GM04504 (cell line): ENCODE measurements around the gene TMEM134.
"Not testable (repeated sequence)": the region's sequence is repeated elsewhere in the genome, so short reads cannot be mapped to it uniquely, and the experiment has no call there.

Experiments used
- DNase-seq: peaks from one replicate; pipeline ENCODE4 v3.0.0-alpha.2; 2012; ENCODE audit warnings: low read depth

TMEM134 gene

DNA sequence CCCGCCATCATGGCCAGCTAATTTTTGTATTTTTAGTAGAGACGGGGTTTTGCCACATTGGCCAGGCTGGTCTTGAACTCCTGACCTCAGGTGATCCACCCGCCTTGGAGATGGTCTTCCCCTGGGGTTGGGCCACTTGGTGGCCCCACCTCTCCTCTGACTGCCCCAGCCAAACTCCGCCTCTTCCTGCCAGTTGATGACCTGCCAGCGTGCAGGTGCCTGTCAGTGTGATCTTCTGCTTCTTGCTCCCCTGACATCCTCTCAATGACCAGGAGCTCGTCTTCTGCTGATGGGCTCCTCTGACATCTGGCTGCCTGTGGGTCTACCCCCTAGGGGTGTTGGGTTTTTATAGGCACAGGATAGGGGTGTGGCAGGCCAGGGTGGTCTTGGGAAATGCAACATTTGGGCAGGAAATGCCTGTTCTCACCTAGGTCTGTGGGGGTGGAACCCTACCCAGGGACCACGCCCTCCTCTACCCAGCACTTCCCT is 16.9 kb upstream of the TMEM134 start:
- DNase-seq, result not testable (repeated sequence)

DNA sequence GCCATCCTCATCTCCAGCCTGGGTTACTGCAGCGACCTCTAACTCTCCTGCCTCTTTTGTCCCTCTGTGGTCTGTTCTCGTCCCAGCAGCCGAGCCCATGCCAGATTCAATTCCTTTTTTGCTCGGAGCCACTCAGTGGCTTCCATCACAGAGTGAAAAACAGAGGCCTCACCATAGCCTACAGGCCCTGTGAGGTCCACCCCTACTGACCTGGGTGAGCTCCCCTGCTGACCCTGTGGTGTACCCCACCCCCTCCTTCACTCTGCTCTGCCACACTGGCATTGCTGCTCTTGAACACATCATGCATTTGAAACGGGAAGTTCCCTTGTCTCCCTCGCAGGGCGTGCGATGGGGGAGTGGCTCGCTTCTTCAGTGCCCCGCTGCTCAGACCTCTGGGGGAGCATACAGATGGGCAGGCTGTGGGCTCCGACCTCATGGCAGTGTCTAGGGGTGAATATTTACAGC is 15.8 kb upstream of the TMEM134 start:
- no peak for DNase-seq

DNA sequence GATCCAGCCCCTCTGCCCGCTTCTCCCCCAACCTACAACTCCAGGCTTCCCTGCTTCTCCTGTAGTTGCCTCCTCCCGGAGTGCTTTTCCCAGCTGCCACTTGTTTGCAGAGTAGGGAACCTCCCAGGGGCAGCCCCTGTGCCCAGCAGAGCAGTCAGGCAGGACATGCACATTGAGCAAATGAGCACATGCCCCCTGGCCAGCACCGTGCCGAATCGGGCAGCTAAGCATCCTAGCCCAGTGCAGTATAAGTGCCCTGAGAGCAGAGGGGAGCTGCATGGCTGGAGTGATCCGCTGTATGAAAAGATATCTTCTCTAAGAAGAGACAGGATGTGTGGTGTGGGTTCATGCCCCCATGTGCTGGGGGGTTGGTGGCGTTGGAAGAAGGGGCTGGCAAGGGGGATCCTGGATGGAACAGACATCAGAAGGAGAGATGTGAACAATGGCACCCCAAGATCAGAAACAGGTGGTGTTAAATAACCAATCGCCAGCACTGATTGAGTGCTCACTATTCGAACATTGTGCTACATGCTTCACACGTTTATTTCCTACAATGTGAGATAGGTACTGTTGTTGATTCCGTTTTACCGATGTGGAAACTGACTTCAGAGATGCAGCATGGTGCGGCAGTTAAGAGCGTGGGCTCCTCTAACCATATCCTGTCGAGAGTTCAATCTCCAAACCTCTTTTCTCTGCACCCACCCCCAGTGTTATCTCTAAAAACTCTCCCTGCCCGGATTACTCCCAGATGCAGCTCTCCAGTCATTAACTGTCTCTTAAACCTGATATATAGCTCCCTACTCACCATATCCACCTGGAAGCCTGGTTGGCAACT is 15.0 kb upstream of the TMEM134 start:
- no peak for DNase-seq

DNA sequence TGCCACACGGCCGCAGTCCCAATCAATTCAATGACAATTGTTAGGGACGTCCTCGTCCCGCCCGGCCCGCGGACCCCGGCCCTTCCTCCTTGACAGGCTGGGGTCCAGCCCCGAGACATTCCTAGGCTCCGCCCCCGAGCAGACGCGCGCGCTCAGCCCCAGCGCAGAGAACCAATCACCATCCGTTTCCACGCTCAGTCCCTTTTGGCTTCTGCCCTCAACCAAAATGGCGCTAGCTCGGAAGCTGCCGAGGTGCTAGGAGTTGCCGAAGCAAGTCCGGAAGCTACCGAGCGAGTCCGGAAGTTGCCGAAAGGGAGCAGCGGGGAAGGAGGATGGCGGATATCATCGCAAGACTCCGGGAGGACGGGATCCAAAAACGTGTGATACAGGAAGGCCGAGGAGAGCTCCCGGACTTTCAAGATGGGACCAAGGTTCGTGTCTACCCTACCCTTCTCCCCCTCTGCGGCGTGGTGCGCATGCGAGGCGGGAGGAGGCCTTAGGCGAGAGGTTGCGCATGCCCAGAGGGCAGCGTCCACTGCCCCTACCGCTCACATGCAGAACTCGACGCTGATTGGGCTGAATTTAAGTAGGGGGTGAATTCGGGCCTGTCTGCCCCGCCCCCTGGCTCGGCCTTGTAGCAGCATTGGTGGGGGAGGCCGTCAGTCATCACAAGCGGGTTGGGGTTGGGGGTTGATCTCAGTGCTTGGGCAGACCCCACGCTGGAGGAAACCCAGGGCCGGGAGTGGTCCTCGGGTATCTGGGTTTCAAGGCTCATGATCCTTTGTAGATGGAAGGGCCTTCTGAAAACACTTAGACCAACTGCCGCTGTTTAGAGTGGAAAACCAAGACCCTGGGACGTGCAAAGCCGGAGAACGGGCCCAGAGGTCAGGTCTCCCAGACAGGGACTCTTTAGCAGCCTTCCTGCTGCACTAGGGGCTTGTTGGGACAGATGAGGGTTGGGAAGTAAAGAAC is 14.1 kb upstream of the TMEM134 start, which contains the start of gene AIP:
TSS of gene AIP (plus strand) at position 200 of the 972 bp plus-strand sequence. CDS start at position 333, 133 bp downstream.
- DNase-seq, result peak; percentile 96

DNA sequence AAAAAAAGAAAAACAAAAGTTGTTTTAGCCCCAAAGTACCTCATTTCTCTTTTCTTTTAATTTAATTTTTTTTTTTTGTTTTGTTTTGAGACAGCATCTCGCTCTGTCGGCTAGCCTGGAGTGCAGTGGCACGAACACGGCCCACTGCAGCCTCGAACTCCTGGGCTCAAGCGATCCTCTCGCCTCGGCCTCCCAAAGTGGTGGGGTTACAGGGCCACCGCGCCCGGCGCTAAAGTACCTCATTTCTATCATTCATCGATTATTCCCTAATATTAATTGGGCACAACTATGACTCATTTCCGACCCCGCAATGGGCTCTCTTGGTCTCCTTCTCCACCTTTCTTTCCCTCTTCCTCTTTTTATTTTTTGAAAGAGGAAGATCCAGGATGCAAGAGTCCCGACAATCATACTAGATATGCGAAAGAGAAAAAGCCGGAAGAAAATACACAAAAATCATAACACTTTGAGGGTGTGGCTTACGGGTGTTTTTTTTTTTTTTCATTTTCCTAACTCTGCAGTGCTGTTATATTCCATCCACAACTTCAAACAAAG is 13.3 kb upstream of the TMEM134 start:
- no peak for DNase-seq

DNA sequence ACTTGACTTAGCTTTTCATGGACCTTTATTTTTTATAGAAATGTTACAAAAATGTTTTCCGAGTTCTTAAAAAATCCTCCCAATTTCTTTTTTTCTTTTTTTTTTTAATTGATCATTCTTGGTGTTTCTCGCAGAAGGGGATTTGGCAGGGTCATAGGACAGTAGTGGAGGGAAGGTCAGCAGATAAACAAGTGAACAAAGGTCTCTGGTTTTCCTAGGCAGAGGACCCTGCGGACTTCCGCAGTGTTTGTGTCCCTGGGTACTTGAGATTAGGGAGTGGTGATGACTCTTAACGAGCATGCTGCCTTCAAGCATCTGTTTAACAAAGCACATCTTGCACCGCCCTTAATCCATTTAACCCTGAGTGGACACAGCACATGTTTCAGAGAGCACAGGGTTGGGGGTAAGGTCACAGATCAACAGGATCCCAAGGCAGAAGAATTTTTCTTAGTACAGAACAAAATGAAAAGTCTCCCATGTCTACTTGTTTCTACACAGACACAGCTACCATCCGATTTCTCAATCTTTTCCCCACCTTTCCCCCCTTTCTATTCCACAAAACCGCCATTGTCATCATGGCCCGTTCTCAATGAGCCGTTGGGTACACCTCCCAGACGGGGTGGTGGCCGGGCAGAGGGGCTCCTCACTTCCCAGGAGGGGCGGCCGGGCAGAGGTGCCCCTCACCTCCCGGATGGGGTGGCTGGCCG is 8.4 kb upstream of the TMEM134 start:
- DNase-seq, result not testable (repeated sequence)

DNA sequence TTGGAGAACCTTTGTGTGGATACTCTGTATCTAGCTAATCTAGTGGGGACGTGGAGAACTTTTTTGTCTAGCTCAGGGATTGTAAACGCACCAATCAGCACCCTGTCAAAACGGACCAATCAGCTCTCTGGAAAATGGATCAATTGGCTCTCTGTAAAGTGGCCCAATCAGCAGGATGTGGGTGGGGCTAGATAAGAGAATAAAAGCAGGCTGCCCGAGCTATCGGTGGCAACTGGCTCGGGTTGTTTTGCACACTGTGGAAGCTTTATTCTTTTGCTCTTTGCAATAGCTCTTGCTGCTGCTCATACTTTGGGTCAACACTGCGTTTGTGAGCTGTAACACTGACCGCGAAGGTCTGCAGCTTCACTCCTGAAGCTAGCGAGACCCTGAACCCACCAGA is 7.6 kb upstream of the TMEM134 start:
- not testable (repeated sequence) for DNase-seq

DNA sequence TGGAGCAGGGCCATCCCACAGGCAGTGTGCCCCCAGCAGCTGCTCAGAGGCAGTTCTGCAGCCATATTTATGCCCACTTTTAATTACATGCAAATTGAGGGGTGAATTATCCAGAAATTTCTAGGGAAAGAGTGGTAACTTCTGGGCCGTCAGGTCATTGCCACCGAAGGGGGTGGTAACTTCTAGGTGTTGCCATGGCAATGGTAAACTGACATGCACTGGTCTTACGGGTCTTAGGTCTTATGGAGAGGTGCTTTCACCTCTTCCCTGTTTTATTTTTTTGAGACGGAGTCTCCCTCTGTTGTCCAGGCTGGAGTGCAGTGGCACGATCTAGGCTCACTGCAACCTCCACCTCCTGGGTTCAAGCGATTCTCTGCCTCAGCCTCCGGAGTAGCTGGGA is 3.8 kb upstream of the TMEM134 start:
- no peak for DNase-seq

DNA sequence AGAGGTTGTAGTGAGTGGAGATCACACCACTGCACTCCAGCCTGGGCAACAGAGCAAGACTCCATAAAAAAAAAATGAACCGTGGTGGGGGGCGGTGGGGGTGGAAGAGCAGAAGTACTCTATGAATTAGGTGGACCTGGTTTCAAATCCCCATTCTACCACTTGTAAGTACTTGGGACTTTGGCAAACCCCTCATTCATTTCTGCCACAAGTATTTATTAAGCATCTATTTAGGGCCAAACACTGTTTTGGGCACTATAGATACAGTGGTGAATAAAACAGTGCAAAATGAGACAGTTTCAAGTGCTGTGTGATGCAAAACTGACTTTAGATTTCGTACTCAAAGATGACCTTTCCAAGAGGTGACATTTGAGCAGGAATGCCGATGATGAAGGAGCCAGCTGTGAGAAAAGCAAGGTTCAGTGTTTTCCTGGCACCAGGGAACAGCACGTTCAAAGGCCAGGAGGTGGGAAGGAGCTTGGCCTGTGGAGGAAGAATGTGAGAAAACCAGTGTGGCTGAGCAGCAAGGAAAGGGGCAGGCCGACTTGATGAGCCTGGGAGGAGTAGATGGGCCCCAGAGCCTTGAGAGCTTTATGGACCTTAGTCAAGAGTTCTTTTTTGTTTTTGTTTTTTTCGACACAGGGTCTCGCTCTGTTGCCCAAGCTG is 1.4 kb upstream of the TMEM134 start:
- DNase-seq, result no peak

DNA sequence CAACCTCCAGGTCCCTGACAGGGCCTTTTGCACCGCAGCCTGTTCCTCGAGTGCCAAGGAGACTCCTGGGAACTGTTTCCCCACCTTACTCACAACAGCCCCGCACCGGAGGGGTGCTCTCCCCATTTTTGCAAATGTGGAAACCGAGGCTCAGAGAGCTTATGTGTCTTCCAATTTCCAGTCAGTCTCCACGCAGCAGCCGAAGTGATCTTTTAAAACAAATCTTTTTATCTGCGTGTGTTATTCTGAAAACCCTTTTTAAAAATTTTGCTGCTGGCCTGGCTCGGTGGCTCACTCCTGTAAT is 409 bp upstream of the TMEM134 start:
- no peak for DNase-seq

DNA sequence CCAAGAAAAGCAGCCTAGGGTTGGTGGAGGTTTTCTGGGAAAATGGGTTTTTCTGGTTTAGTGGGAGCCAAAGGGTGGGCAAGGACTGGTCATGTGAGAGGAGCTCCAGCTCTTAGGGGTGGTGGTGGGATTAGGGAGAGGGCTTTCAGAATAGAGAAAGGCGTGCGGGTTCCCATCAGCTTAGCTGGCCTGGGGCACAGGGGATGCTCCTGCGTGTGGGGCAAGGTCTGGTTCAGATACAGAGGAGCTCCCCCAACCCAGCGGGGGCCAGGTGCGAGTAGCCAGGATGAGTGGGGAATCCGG is 644 bp downstream of the TMEM134 start:
- DNase-seq, result no peak

DNA sequence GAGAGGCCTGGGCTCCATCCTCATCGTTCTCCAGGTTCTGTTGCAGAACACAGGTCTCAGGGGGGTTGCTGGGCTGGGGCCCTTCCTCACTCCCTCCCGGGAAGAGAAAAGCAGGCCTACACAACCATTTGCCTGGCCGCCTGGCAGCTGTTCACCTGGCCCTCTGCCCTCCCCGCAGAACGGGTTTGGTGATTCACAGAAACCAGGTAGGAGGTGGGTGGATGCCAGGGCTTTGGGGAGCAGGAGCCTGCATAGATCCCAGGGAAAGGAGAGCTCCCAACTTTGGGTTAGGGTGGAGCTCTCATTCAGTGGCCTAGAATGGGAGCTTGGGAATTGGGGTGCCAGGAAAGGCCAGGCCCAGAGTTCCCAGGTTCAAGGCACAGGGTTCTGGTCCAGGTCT is 995 bp downstream of the TMEM134 start:
- no peak for DNase-seq

DNA sequence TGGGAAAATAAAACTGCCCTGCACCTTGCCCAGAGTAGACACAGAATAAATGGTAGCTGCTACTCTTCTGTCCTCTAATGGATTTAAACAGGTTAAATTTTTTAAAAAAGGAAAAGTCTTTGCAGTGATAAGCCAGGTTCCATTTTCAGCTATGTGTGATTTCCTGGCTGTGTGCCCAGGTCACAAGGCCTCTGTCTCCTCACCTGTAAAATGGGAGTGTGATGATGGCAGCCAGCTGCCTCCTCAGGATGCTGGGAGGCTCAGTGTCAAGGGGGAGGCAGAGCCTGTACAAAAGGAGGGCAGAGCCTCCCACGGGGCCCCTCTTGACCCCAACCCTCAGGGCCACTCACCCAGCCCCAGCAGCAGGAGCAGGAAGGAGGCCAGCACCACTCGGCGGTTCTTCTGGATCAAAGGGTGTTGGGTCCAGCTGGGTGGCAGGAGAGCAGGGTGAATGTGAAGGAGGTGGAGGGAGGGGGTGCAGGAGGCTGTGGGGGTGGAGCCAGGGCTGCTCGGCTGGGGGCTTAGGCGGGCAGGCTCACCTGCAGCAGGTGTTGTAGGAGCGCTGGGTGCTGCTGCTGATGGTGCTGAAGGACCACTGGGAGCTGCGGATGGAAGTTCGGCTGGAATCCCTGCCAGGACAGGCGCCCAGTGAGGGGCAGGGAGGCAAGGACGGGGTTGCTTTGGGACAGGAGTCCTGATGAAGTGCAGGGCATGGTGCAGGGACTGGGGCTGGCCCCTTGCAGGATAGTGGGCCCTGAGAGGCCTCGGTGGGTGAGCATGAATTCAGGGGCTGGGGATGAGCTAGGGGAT is 1.9 kb downstream of the TMEM134 start:
- DNase-seq, result no peak

DNA sequence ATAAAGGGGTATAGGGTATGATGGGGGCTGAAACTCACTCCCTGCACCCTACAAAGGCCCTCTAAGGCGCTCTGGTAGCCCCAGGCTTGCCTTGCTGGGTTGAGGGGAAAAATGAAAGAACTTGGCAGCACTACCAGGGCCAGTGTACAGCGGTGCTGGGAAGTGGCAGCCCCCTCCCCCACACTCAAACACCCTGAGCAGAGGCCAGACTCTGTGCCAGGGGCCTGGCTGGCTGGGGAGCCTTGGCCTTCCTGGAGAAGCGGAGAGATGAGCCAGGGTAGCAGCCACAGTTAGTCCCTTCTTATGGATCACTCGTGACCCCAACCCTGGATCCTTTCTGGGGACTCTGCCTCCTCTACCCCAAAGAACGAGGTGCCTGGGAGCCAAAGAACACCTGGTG is 2.7 kb downstream of the TMEM134 start:
- DNase-seq, result no peak

DNA sequence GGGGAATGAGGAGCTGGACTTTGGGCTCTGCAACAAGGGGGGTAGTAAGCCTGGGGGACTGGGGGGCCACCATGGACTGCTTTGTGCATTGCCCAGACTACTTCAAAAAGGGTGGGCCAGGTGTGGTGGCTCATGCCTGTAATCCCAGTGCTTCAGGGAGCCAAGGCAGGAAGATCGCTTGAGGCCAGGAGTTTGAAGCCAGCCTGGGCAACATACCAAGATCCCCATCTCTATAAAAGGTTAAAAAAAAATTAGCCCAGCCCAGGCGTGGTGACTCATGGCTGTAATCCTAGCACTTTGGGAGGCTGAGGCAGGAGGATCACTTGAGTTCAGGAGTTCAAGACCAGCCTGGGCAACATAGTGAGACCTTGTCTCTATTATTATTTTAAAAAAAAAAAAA is 3.5 kb downstream of the TMEM134 start:
- not testable (repeated sequence) for DNase-seq

DNA sequence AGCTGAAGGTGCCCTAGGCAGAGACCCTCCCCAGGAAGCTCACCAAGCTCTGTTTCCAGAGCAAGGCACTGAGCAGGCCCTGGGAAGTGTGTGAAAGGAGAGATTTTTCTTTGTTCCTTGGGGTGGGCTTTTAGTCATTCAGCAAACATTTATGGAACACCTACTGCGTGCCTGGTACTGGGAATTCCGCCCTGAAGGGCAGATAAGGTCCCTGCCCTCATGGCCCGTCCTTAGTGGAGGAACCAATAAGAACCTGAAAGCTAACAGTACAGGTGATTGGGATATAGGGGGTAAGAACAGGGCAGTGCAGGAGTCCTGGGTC is 3.9 kb downstream of the TMEM134 start:
- no peak for DNase-seq

DNA sequence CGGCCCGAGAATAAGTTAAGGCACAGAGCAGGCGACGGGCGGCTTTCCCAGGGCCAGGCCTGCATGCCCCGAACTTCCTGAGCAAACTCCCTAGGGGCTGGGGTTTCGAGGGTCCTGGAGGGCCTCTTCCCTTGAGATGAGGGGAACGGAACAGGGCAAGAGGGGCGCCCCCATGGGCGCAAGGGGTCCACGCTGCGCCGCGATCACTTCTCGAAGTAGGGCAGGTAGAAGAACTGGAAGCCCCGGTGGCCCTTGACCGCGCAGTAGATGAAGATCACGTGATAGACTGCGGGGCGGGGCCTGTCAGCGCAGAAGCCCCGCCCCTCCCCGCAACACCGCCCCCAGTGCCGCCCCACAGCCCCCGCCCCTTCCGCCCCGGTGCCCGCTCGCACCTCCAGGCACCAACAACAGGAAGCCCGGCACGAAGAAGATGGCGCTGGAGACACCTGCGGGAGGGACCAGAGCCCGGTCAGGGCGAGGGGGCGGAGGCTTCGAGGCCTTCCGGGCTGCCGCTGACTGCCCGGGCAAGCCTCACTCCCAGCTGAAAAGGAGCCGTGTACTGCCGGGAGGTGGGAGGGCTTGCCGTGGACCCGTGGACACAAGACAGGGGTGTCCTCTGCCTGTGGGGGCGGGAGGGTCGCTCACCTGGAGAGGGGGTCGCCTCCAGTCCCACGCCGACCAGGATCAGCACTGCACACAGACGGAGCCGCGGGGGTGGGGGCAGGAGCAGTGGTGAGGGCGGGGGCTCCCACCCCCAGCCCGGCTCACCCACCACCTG is 4.5 kb downstream of the TMEM134 start:
- DNase-seq, result no peak

DNA sequence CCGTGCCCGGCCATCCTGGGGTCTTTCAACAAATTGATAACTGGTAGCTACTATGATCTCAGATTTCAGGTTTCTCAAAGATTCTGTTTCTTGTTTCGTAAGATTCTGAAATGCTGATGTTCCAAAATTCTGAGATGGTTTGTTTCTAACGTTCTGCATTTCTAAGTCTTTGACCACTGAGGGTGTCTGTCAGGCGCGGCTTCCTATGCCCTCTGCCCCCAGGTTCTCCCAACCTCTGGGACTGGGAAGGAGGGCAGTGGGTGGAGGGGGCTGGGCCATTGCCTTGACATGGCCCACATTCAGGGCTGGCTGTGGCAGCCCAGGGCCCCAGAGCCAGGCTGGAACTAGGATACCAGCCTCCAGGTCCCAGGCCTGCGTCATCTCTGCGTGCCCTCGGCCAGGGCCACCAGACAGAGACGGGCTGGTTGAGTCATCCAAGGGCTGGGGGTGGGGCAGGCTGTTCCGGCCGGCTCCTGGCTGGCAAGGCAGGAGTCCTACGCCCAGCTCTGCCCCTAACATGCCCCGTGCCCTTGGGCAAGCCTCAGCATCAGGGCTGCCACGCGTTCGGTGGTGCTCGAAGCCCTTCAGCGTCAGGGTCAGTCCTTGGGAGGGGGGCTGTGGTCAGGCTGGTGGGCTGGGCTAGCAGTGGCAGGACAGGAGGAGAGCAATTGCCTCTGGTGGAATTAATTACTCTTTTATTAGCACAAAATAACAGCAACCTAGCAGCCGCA is 5.2 kb downstream of the TMEM134 start:
- no peak for DNase-seq

DNA sequence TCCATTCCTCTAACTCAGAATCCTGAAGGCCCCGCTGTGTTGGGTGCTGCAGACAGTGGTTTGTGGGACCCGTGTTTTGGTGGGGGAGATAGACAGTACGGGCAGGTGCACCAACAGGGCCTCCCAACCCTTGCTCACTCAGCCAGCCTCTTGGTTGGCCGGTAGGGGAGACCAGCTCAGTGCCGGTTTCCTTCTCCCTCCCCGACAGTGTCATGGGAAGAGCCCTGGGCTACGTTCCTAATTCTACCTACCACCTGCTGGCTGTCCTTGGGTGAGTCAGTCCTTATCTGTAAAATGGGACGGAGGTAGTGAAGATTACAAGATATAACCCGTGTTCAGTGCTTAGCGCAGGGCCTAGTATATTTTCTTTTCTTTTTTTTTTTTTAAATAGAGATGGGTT is 5.9 kb downstream of the TMEM134 start:
- DNase-seq, result no peak
